Endodermal cell (in vitro differentiated cells): ENCODE data around the gene LRBA. TPM values are rescaled to one million over a fixed set of nuclear protein-coding genes. Genes with fewer than 3 reads are reported as not detected.

Source experiments
- DNase-seq: peaks from one replicate; pipeline ENCODE4 v3.0.0-alpha.2; 2017
- H3K27ac ChIP-seq: 2 replicates; pipeline ENCODE4 v1.5.1; 2013; ENCODE audit warnings: mild to moderate bottlenecking, low read depth, low read length, moderate library complexity
- H3K27me3 ChIP-seq: 2 replicates; pipeline ENCODE4 v1.6.1; 2013; ENCODE audit warnings: mild to moderate bottlenecking, low read length, moderate library complexity; ENCODE audit not compliant: insufficient read depth, control insufficient read depth, poor library complexity, severe bottlenecking
- H3K36me3 ChIP-seq: 2 replicates; pipeline ENCODE4 v1.7.0; 2013; ENCODE audit warnings: mild to moderate bottlenecking, low read length, moderate library complexity; ENCODE audit not compliant: control insufficient read depth, insufficient read depth
- H3K4me1 ChIP-seq: one replicate; pipeline ENCODE4 v1.7.0; 2013; ENCODE audit warnings: low read length; ENCODE audit not compliant: control insufficient read depth, insufficient read depth
- H3K4me3 ChIP-seq: 2 replicates; pipeline ENCODE4 v1.5.1; 2013; ENCODE audit warnings: mild to moderate bottlenecking, low read length, moderate library complexity
- H3K9ac ChIP-seq: 2 replicates; pipeline ENCODE4 v1.6.1; 2013; ENCODE audit warnings: mild to moderate bottlenecking, low read length, moderate library complexity; ENCODE audit not compliant: poor library complexity, severe bottlenecking; ENCODE audit errors: extremely low read depth
- H3K9me3 ChIP-seq: 2 replicates; pipeline ENCODE4 v1.6.1; 2013; ENCODE audit warnings: mild to moderate bottlenecking, low read length, moderate library complexity; ENCODE audit not compliant: control insufficient read depth
- H3K27ac Mint-ChIP-seq: 2 replicates; pipeline ENCODE4 v1.8.0; 2020; ENCODE audit warnings: mixed read lengths
- H3K27me3 Mint-ChIP-seq: 2 replicates; pipeline ENCODE4 v1.8.0; 2021; ENCODE audit warnings: mild to moderate bottlenecking, mixed read lengths; ENCODE audit not compliant: insufficient read depth
- H3K36me3 Mint-ChIP-seq: 2 replicates; pipeline ENCODE4 v1.8.0; 2020; ENCODE audit warnings: low read depth, mixed read lengths
- H3K4me1 Mint-ChIP-seq: 2 replicates; pipeline ENCODE4 v1.8.0; 2020; ENCODE audit warnings: mixed read lengths
- H3K4me3 Mint-ChIP-seq: 2 replicates; pipeline ENCODE4 v1.8.0; 2020; ENCODE audit warnings: mild to moderate bottlenecking, moderate library complexity, mixed read lengths
- H3K9me3 Mint-ChIP-seq: 2 replicates; pipeline ENCODE4 v1.8.0; 2020; ENCODE audit warnings: mild to moderate bottlenecking, mixed read lengths
- WGBS, 2 experiments: methylation state at CpG; one replicate each; pipeline versions ENCODE4 v1.1.5 to v1.1.7; 2013; ENCODE audit warnings: missing lambda C conversion rate in 2 of 2, mixed read lengths in 1 of 2; ENCODE audit not compliant: insufficient coverage in 1 of 2, insufficient read length in 1 of 2; 5-methylcytosine and 5-hydroxymethylcytosine counted together
- total RNA-seq, 2 donors: library from RNA; stranded (reverse); fragmentation: NEBNext Ultra II Directional in 1 of 2; extraction: Animal tissue kit (Norgen Biotek cat#: 25700) in 1 of 2; gene quantifications; 2 replicates in 1 of 2; 3 replicates in 1 of 2; pipeline ENCODE4 v1.2.1, GENCODE V29; 2021
- TF ChIP-seq, protein P1 (sequence below): fragments of 200-600 bp; sonication (generic); conservative IDR thresholded peaks from 2 replicates; pipeline ENCODE4 v1.5.0; 2021; ENCODE audit warnings: antibody characterized with exemption, mild to moderate bottlenecking

Gene LRBA
- total RNA-seq, 2 donors from 2014 or later: 77.3 to 95.9 TPM

DNA sequence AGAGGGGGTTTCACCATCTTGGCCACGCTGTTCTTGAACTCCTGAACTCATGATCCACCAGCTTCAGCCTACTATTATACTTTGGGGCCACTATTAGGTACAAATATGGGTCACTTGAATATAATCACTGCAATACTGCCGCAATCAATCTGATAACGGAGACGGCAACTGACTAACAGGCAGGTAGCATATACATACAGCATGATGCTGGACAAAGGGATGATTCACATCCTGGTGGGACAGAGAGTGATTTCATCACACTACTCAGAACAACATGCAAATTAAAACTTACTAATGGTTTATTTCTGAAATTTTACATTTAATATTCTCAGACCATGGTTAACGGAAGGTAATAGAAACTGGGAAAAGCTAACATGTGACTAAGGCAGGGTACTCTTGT is 10.9 kb downstream of the LRBA start:
- peaks cover 16% of the 10 kb centered on the region for H3K4me1 Mint-ChIP-seq

DNA sequence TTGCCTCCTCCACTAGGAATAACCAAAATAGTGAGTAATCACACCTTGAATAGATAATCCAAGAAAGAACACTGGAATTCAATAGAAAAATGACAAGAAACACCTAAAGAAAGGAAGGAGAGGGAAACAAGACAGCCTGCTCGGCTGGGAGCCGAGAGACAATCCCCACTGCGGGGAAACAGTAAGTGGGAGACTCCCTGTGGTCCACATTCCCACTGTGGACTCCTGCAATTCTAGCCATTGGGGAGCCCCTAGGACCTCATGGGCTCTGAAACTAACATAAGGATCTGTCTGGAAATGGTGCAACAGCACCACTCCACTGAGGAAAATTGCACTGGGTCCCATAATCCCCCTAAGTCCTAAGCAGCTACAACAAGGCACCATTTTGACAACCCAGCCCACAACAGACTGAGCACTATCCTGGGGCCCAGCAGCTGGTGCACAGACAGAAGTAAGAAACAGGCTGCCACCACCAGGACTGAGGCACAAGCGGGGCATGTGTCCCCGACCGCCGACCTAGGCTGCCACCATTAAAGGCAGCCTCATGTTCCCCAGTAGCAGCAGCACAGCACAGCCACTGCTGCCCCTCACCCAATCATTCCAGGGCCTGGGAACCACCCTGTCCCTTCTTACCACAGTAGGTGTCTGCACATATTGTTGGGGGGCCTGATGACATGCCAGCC is 14.2 kb downstream of the LRBA start:
- no peaks in the 10 kb centered on the region for H3K4me1 ChIP-seq
- no peak overlapping the region for H3K4me3 ChIP-seq
- Mint-ChIP-seq H3K27ac (peak overlapping the region; percentile 62), H3K27me3 (no peaks in the 10 kb centered on the region), H3K9me3 (no peaks in the 10 kb centered on the region), H3K36me3 (peaks cover 28% of the 10 kb centered on the region), H3K4me1 (peaks cover 20% of the 10 kb centered on the region), H3K4me3 (no peak overlapping the region)
- DNase-seq: no peak
- H3K36me3 ChIP-seq: peaks cover 14% of the 10 kb centered on the region
- H3K27ac ChIP-seq: no peak overlapping the region
- no peaks in the 10 kb centered on the region for H3K9me3 ChIP-seq
- TF ChIP-seq, protein P1, sequence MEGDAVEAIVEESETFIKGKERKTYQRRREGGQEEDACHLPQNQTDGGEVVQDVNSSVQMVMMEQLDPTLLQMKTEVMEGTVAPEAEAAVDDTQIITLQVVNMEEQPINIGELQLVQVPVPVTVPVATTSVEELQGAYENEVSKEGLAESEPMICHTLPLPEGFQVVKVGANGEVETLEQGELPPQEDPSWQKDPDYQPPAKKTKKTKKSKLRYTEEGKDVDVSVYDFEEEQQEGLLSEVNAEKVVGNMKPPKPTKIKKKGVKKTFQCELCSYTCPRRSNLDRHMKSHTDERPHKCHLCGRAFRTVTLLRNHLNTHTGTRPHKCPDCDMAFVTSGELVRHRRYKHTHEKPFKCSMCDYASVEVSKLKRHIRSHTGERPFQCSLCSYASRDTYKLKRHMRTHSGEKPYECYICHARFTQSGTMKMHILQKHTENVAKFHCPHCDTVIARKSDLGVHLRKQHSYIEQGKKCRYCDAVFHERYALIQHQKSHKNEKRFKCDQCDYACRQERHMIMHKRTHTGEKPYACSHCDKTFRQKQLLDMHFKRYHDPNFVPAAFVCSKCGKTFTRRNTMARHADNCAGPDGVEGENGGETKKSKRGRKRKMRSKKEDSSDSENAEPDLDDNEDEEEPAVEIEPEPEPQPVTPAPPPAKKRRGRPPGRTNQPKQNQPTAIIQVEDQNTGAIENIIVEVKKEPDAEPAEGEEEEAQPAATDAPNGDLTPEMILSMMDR: no peak
- no peaks in the 10 kb centered on the region for H3K27me3 ChIP-seq
- WGBS, 2 experiments: 93 to 96% methylated on average over 3 to 7 of the region's 7 CpGs
- no peak overlapping the region for H3K9ac ChIP-seq

More for the DNA sequence above, 10.9 kb downstream of the LRBA start:
- Mint-ChIP-seq H3K27ac (no peak overlapping the region), H3K27me3 (no peaks in the 10 kb centered on the region), H3K4me3 (no peak overlapping the region), H3K9me3 (no peaks in the 10 kb centered on the region), H3K36me3 (peaks cover 27% of the 10 kb centered on the region)
- Histone ChIP-seq H3K36me3 (peaks cover 34% of the 10 kb centered on the region), H3K9me3 (no peaks in the 10 kb centered on the region), H3K27me3 (no peaks in the 10 kb centered on the region), H3K4me3 (no peak overlapping the region), H3K4me1 (no peaks in the 10 kb centered on the region), H3K27ac (no peak overlapping the region), H3K9ac (no peak overlapping the region)
- no peak for DNase-seq
- 96 to 100% methylated on average over 3 to 5 of the region's 5 CpGs for WGBS, 2 experiments
- TF ChIP-seq, protein P1: no peak

DNA sequence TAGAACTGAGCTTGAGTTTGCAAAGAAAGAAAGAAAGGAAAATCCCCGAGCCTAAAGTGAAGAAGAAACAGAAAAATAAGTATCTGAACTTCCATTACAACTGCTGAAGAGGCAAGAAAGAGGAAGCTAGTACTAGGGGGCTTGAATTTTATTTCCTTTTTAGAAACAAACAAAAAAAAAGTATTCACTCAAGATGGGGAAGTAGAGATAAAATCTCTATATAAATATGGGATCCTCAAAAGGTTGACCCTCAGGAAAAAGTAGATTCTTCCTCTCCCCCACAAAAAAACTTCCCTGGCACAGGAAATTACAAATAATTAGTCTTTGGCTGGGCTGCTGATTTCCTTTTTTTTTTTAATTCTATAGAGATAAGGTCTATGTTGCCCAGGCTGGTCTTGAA is 16.0 kb downstream of the LRBA start:
- no peaks in the 10 kb centered on the region for H3K27me3 ChIP-seq
- DNase-seq: no peak
- H3K27me3 Mint-ChIP-seq: no peaks in the 10 kb centered on the region
- H3K36me3 Mint-ChIP-seq: peaks cover 20% of the 10 kb centered on the region
- H3K4me3 ChIP-seq: no peak overlapping the region
- H3K27ac ChIP-seq: no peak overlapping the region
- TF ChIP-seq, protein P1: no peak
- 80 to 92% methylated on average over 1 of the region's 1 CpG for WGBS, 2 experiments
- no peaks in the 10 kb centered on the region for H3K4me1 ChIP-seq
- H3K36me3 ChIP-seq: peaks cover 8% of the 10 kb centered on the region
- H3K9me3 Mint-ChIP-seq: no peaks in the 10 kb centered on the region
- H3K27ac Mint-ChIP-seq: no peak overlapping the region
- no peak overlapping the region for H3K9ac ChIP-seq
- H3K4me3 Mint-ChIP-seq: no peak overlapping the region
- H3K9me3 ChIP-seq: no peaks in the 10 kb centered on the region
- H3K4me1 Mint-ChIP-seq: peaks cover 35% of the 10 kb centered on the region
